CD4-positive, alpha-beta T cell treated with Interleukin-6 at 100 ng/mL for 8 hours (primary cell): Measurements from ENCODE around the gene MAGEB4.
"Not testable (repeated sequence)": the region's sequence is repeated elsewhere in the genome, so short reads cannot be mapped to it uniquely, and the experiment has no call there.

Experiments
- DNase-seq: peaks from one replicate; pipeline ENCODE4 v3.0.0-alpha.2; 2020; ENCODE audit warnings: mixed read lengths, low spot score

Gene MAGEB4

GRCh38 chrX:30241724-30242415, at the start of gene MAGEB4:
Gene MAGEB4 (plus strand): TSS chrX:30242000. CDS start chrX:30242136, 136 bp downstream.
- DNase-seq, result no peak

- DNase-seq, result not testable (repeated sequence)
Observed at GRCh38 chrX:30193910-30194309, 47.9 kb upstream of the MAGEB4 start.

GRCh38 chrX:30196322-30196721, 45.5 kb upstream of the MAGEB4 start:
- DNase-seq, result no peak

GRCh38 chrX:30212172-30212571, 29.6 kb upstream of the MAGEB4 start:
- no peak for DNase-seq

GRCh38 chrX:30215357-30215843, 26.4 kb upstream of the MAGEB4 start, which contains the start of gene MAGEB2:
Gene MAGEB2 (plus strand): TSS chrX:30215563. CDS start chrX:30218581, 3,018 bp downstream.
- no peak for DNase-seq

GRCh38 chrX:30217465-30217864, 24.3 kb upstream of the MAGEB4 start:
- DNase-seq, result no peak

GRCh38 chrX:30219372-30219771, 22.4 kb upstream of the MAGEB4 start:
- no peak for DNase-seq

GRCh38 chrX:30220661-30221060, 21.1 kb upstream of the MAGEB4 start:
- no peak for DNase-seq

- no peak for DNase-seq
Observed at GRCh38 chrX:30224536-30224935, 17.3 kb upstream of the MAGEB4 start.

- no peak for DNase-seq
Observed at GRCh38 chrX:30228526-30228925, 13.3 kb upstream of the MAGEB4 start.

GRCh38 chrX:30230395-30230794, 11.4 kb upstream of the MAGEB4 start, which contains the start of gene MAGEB3:
Gene MAGEB3 (plus strand): TSS chrX:30230657. CDS start chrX:30235925, 5,268 bp downstream.
- no peak for DNase-seq

GRCh38 chrX:30246769-30247489, 5.1 kb downstream of the MAGEB4 start, which contains the start of gene MAGEB1:
Gene MAGEB1 (plus strand): TSS chrX:30247146. CDS start chrX:30250494, 3,348 bp downstream.
- DNase-seq, result no peak

GRCh38 chrX:30248854-30249253, 7.1 kb downstream of the MAGEB4 start:
- no peak for DNase-seq

GRCh38 chrX:30253257-30253656, 11.5 kb downstream of the MAGEB4 start:
- no peak for DNase-seq

- no peak for DNase-seq
Observed at GRCh38 chrX:30259927-30260326, 18.1 kb downstream of the MAGEB4 start.

GRCh38 chrX:30261012-30261411, 19.2 kb downstream of the MAGEB4 start:
- DNase-seq, result no peak

- DNase-seq, result no peak
Observed at GRCh38 chrX:30262763-30263162, 21.0 kb downstream of the MAGEB4 start.

GRCh38 chrX:30270639-30271038, 28.8 kb downstream of the MAGEB4 start:
- no peak for DNase-seq

- no peak for DNase-seq
Observed at GRCh38 chrX:30275498-30275897, 33.7 kb downstream of the MAGEB4 start.

- no peak for DNase-seq
Observed at GRCh38 chrX:30278365-30278764, 36.6 kb downstream of the MAGEB4 start.

GRCh38 chrX:30280428-30280827, 38.6 kb downstream of the MAGEB4 start:
- no peak for DNase-seq

GRCh38 chrX:30282527-30282926, 40.7 kb downstream of the MAGEB4 start:
- no peak for DNase-seq
